Urinary bladder (tissue), 2 donors: ENCODE measurements around the gene CDKL5. TPM values are rescaled to one million over a fixed set of nuclear protein-coding genes. Genes with fewer than 3 reads are reported as not detected.

Experiments used
- polyA plus RNA-seq: library from polyadenylated mRNA; stranded (reverse); fragments of 200-250 nt; gene quantifications from one replicate; pipeline ENCODE4 v1.2.3, GENCODE V29; 2013
- small RNA-seq: library from RNA; depleted of rRNA; stranded (forward); fragments of <200 nt; gene quantifications from one replicate; pipeline ENCODE3, GENCODE V24; 2014
- total RNA-seq: library from RNA; depleted of rRNA; stranded (reverse); fragments of >200 nt; gene quantifications from one replicate; pipeline ENCODE4 v1.2.3, GENCODE V29; 2014
- donor health status: healthy.

CDKL5 gene
- total and polyA plus RNA-seq, 2 donors = 3.0 to 17.7 TPM

Small RNA genes within 50 kb of the gene (small RNA-seq; reads per million reads assigned to genes)
- not detected for gene RF00019

Other genes starting within 250 kb of the CDKL5 start
- not detected for gene BEND2, start 204.7 kb upstream of the CDKL5 start, total RNA-seq
- not detected for gene BEND2, start 204.7 kb upstream of the CDKL5 start, polyA plus RNA-seq
- gene SCML2, start 70.9 kb upstream of the CDKL5 start, total RNA-seq = 12.6 TPM
- 2.5 TPM for gene SCML2, start 70.9 kb upstream of the CDKL5 start, polyA plus RNA-seq
- gene RS1, start 246.5 kb downstream of the CDKL5 start, total RNA-seq = not detected
- gene RS1, start 246.5 kb downstream of the CDKL5 start, polyA plus RNA-seq = not detected